IMR-90 (cell line): ENCODE measurements around the gene HIGD2A.

Source experiments
- POLR2A ChIP-seq: IDR thresholded peaks from 2 replicates; pipeline ENCODE4 v1.6.1; 2012; ENCODE audit warnings: mild to moderate bottlenecking, low read depth, low read length
- RCOR1 ChIP-seq: IDR thresholded peaks from 2 replicates; pipeline ENCODE4 v1.6.1; 2012; ENCODE audit warnings: mild to moderate bottlenecking, low read length, improper control_type of control experiment; ENCODE audit not compliant: insufficient replicate concordance
- RFX5 ChIP-seq: IDR thresholded peaks from 2 replicates; pipeline ENCODE4 v1.8.0; 2012; ENCODE audit warnings: low read depth, mild to moderate bottlenecking, low read length, moderate library complexity
- SMC3 ChIP-seq: fragments of 150-350 bp; IDR thresholded peaks from 2 replicates; pipeline ENCODE4 v1.6.1; 2016; ENCODE audit warnings: low read depth, mild to moderate bottlenecking, antibody characterized with exemption, low read length, moderate library complexity

- TF ChIP-seq RFX5 (no peak), RCOR1 (no peak), SMC3 (no peak), POLR2A (no peak)
Observed at GRCh38 chr5:176418251-176418650, 29.7 kb downstream of the HIGD2A start.
